GM08714 (cell line): Measurements from ENCODE around the gene RGS10.

Source experiments
- H3K4me3 ChIP-seq: fragments of 200-500 bp; sonication (Bioruptor generic); 2 replicates; pipeline ENCODE4 v1.5.1; 2014; ENCODE audit warnings: mild to moderate bottlenecking, low read length, inconsistent platforms
- ZNF274 ChIP-seq: IDR thresholded peaks from 2 replicates; pipeline ENCODE4 v1.6.1; 2012; ENCODE audit warnings: mild to moderate bottlenecking, low read depth, low read length

RGS10 gene

GRCh38 chr10:119501690-119502089 lies 40.8 kb downstream of the RGS10 start:
- H3K4me3 ChIP-seq, result no peak overlapping the region
- no peak for TF ChIP-seq ZNF274

- H3K4me3 ChIP-seq, result no peak overlapping the region
- no peak for TF ChIP-seq ZNF274
Observed at GRCh38 chr10:119500821-119501220, 41.7 kb downstream of the RGS10 start.

DNA sequence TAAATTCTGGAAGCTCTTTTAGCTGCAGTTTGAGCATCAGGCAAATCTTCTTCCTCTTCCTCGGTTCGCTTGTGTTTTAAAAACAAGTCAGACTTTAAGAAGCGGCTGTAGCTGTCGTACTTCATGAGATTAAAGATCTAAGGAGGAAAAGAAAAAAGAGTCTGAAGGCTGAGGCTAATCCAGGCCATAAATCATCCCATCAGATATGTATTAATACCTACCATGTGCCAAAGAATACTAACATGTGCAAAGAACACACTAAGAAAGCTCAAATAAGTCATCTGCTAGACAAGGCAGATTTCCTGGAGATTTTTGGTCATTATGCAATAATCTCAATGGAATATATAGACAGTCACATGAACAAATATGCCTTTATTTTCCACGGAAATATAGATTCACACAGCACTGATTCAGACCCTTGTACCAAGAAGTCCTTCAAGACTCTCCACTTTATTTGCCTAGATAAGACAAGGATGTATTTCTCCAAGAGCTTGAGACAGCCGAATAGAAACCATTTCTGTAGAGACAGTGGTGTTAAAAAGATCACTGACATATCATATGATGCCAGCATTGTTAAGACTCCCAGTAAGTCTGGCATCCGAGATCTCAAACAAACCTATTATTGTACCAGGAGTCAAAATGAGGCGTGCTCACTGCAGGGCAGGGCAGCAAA lies 42.3 kb downstream of the RGS10 start:
- H3K4me3 ChIP-seq, result no peak overlapping the region
- no peak for TF ChIP-seq ZNF274

GRCh38 chr10:119499677-119500002 lies 42.9 kb downstream of the RGS10 start:
- no peak overlapping the region for H3K4me3 ChIP-seq
- TF ChIP-seq ZNF274, result no peak

DNA sequence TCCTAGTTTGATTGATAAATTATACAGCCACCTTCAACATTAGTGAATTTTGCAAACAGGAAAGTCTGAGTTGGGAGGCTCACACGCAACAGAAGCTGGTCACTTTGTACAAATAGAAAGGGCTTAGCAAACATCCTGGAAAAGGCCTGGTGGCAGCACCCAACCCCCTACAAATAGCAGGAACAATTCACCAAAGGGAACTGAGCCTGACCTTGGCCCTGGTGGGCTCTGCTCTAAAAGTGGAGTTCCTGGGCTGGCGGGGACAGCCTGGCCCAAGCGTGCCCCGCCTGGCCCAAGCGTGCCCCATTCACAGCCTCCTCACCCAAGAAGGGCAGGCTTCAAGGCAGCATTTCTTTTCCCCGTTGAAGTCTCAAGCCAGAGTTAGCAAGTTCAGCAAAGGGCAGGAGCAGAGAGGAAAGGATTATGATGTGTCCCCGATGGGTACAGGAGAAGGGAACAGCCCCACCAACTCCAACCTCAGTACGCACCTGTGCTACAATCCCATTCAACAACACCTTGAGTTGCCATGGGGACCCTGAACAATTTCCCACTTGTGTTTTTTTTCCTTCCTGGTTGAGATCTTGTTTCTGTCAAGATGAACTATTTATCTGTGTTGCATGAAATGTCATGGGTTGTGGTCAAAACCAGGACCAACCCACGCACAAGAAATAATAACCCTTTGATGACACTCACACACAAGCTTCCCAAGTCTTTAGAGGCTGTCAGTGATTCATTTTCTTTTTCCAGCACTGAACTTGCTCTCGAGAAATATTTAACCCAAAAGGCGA lies 43.4 kb downstream of the RGS10 start:
- no peak for TF ChIP-seq ZNF274
- no peak overlapping the region for H3K4me3 ChIP-seq

GRCh38 chr10:119497243-119497642 lies 45.3 kb downstream of the RGS10 start:
- no peak overlapping the region for H3K4me3 ChIP-seq
- TF ChIP-seq ZNF274, result no peak

GRCh38 chr10:119496273-119496672 lies 46.2 kb downstream of the RGS10 start:
- no peak overlapping the region for H3K4me3 ChIP-seq
- no peak for TF ChIP-seq ZNF274

GRCh38 chr10:119495545-119495944 lies 47.0 kb downstream of the RGS10 start:
- H3K4me3 ChIP-seq, result no peak overlapping the region
- no peak for TF ChIP-seq ZNF274

DNA sequence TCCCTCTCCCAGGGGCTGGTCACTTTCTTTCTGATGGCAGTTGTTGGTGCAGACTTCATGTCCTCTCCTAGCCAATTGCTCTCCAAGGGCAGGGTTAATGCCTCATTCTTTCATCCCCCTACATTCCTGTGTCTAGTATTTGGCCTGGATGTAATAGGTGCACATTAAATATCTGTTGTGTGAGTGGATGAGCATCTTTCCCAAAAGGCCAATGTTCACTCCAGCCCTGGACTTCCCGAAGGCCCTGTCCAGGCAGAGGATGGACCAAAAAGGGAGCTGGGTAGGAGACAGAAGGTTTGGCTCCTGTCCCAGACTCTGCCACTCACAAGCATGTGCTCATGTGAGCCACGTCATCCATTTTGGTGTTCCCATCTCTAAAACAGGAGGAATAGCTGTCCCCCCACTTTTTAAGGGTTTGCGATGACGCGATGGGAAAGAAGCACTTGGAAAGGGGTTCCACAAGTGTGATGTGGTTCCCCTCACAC lies 47.5 kb downstream of the RGS10 start:
- H3K4me3 ChIP-seq, result no peak overlapping the region
- no peak for TF ChIP-seq ZNF274

- TF ChIP-seq ZNF274, result no peak
- H3K4me3 ChIP-seq, result no peak overlapping the region
Observed at GRCh38 chr10:119494236-119495020, 48.1 kb downstream of the RGS10 start.

DNA sequence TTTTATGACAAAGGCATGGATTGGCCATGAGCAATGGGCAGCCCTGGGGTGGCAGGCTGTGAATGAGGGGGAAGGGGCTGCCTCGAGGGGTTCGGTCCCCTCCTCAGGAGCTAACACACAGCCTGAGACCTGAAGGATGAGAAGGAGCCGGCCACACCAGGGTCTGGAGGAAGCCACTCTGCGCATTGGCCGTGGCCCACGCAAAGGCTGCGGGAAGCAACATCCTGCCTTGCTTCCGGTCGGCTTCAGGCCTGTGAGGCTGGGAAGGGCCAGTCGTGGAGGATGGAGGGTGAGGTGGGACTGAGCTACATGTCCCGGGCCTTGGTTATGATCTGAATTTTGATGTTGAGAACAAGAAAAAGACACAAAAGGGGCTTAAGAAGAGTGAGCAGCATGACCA lies 49.4 kb downstream of the RGS10 start:
- TF ChIP-seq ZNF274, result no peak

DNA sequence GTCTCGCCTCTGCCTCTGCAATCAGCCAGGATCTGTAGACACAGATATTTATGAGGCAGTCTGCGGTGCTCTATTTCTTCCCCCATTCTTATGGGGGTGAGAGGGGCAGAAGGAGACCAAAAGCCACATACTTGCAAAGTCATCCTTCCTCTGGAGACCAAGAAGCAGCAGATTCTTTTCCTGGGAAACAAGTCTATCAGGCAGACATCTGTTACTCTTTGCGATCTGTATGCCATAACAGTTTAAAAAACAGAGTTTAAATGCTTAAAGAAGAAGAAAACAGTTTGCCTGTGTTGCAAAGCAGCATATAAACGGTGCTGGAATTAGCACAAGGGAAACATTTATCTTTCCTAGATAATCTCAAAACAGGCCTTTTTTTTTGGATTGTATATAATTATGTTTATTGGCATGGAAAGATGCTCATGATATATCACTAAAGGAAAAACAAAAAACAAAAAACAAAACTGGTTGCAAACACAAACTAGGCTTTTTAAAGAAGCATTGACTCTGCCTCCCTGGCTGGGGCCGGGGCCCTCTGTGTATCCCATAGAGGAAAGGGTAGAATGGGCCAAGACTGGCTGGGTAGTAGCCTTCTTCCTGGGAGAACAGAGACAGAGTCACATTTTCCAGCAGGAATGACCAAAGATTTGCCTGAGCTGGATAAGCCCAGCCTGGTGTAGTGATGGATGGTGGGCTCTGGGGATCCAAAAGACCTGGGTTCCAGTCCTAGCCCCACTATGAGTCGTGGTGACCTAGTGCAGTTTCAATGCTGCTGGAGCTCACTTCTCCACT lies 50.4 kb downstream of the RGS10 start:
- H3K4me3 ChIP-seq, result no peak overlapping the region
- TF ChIP-seq ZNF274, result no peak

More for the DNA sequence above, 49.4 kb downstream of the RGS10 start:
- no peak overlapping the region for H3K4me3 ChIP-seq

GRCh38 chr10:119489991-119490326 lies 52.6 kb downstream of the RGS10 start:
- TF ChIP-seq ZNF274, result no peak

DNA sequence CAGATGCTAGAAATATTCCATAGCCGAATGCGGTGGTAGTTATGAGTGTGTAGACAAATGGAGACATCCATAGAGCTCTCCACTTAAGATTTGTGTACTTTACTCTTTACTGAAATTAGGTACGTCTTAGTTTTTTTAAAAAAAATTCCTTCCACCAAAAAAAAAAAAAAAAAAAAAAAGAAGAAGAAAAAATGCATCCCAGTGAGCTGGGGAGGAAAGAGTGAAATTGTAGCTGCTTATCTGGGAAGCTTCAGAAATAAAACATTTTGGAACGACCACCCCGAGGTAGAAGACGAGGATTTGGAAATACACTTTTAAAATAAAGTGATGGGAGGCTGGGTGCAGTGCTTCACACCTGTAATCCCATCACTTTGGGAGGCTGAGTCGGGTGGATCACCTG lies 53.8 kb downstream of the RGS10 start:
- no peak overlapping the region for H3K4me3 ChIP-seq
- TF ChIP-seq ZNF274, result no peak

More at GRCh38 chr10:119489991-119490326, 52.6 kb downstream of the RGS10 start:
- H3K4me3 ChIP-seq, result no peak overlapping the region
